ENCODE results near the gene GOLGA6L7. TPM values are rescaled to one million over a fixed set of nuclear protein-coding genes. Genes with fewer than 3 reads are reported as not detected.
"Not testable (repeated sequence)": the region's sequence is repeated elsewhere in the genome, so short reads cannot be mapped to it uniquely, and the experiment has no call there.

GOLGA6L7 gene
- total RNA-seq (2014; rRNA removed; shearing (Covaris generic)): not detected in 2 replicates
- not detected in 2 replicates for polyA plus RNA-seq (2016; fragmentation: Nextera tagmentation; extraction: Ambion mirVana)

- H3K27me3 ChIP-seq (replicated peaks; ENCODE audit: insufficient read depth); H3F3A ChIP-seq (ENCODE audit: insufficient read depth); H3K9me3 ChIP-seq (ENCODE audit: low read depth); in situ Hi-C loops (cut with MboI); H3K36me3 ChIP-seq (ENCODE audit: low read depth); H3K4me2 ChIP-seq (ENCODE audit: unreplicated experiment); H3K4me1 ChIP-seq (ENCODE audit: insufficient read depth); H3K9ac ChIP-seq; H3K9me2 ChIP-seq (ENCODE audit: insufficient read depth); H3K27ac ChIP-seq; H2AFZ ChIP-seq; H3K4me3 ChIP-seq; H3K79me2 ChIP-seq (ENCODE audit: insufficient read depth); H4K20me1 ChIP-seq (ENCODE audit: insufficient read depth): not testable (repeated sequence)
- peak; percentile 9 for DNase-seq
- WGBS, 2 experiments (ENCODE audit: low coverage in 1 of 2, low lambda C conversion rate in 2 of 2, missing lambda C conversion rate in 2 of 2): 59 to 62% methylated on average over 12 to 13 of the region's 13 CpGs
Measured at GRCh38 chr15:28848521-28848920, at the start of gene GOLGA6L7. GOLGA6L7 (minus strand) TSS chr15:28848644; CDS start chr15:28848549, 95 bp downstream.

GRCh38 chr15:28897861-28898585 lies 49.6 kb upstream of the GOLGA6L7 start:
- Histone ChIP-seq H3K4me2 (ENCODE audit: unreplicated experiment) (no peak overlapping the region), H3K4me3 (no peak overlapping the region), H3K27me3 (replicated peaks; ENCODE audit: insufficient read depth) (no peaks in the 10 kb centered on the region; the same call in 1 of the 2 replicates), H3K9me2 (ENCODE audit: insufficient read depth) (no peaks in the 10 kb centered on the region), H3K9ac (no peak overlapping the region), H3K79me2 (ENCODE audit: insufficient read depth) (no peaks in the 10 kb centered on the region), H3K9me3 (ENCODE audit: low read depth) (no peaks in the 10 kb centered on the region), H3K27ac (no peak overlapping the region), H2AFZ (no peak overlapping the region), H3K36me3 (ENCODE audit: low read depth) (no peaks in the 10 kb centered on the region), H4K20me1 (ENCODE audit: insufficient read depth) (no peaks in the 10 kb centered on the region), H3F3A (ENCODE audit: insufficient read depth) (no peaks in the 10 kb centered on the region), H3K4me1 (ENCODE audit: insufficient read depth) (no peaks in the 10 kb centered on the region)
- WGBS, 2 experiments (ENCODE audit: low coverage in 1 of 2, low lambda C conversion rate in 2 of 2, missing lambda C conversion rate in 2 of 2): 38 to 41% methylated on average over 13 of the region's 13 CpGs
- no peak for DNase-seq
- in situ Hi-C loops (cut with MboI): loop anchor here (10.0 kb wide), 1 partner anchor 57 kb away; no protein-coding TSS in a partner anchor
- no peak for TF ChIP-seq EZH2phosphoT487 (IDR thresholded peaks at IDR 0.05; ENCODE audit: insufficient read depth, low read depth)
- no peak for TF ChIP-seq EZH2 (IDR thresholded peaks at IDR 0.05; ENCODE audit: insufficient read depth, poor library complexity, severe bottlenecking)

- no peaks in the 10 kb centered on the region for H4K20me1 ChIP-seq (ENCODE audit: insufficient read depth)
- no peak overlapping the region for H3K9ac ChIP-seq
- H2AFZ ChIP-seq: no peak overlapping the region
- H3K9me3 ChIP-seq (ENCODE audit: low read depth): no peaks in the 10 kb centered on the region
- in situ Hi-C loops (cut with MboI): loop anchor here (10.0 kb wide), 1 partner anchor 58 kb away; no protein-coding TSS in a partner anchor
- H3K27ac ChIP-seq: no peak overlapping the region
- no peaks in the 10 kb centered on the region for H3F3A ChIP-seq (ENCODE audit: insufficient read depth)
- H3K4me3 ChIP-seq: no peak overlapping the region
- no peaks in the 10 kb centered on the region for H3K4me1 ChIP-seq (ENCODE audit: insufficient read depth)
- no peak for TF ChIP-seq EZH2phosphoT487 (IDR thresholded peaks at IDR 0.05; ENCODE audit: insufficient read depth, low read depth)
- WGBS, 2 experiments (ENCODE audit: low coverage in 1 of 2, low lambda C conversion rate in 2 of 2, missing lambda C conversion rate in 2 of 2): 34% methylated on average over 4 of the region's 4 CpGs
- no peaks in the 10 kb centered on the region for H3K36me3 ChIP-seq (ENCODE audit: low read depth)
- no peaks in the 10 kb centered on the region for H3K27me3 ChIP-seq (replicated peaks; ENCODE audit: insufficient read depth)
- peak; percentile 37 for DNase-seq
- H3K4me2 ChIP-seq (ENCODE audit: unreplicated experiment): no peak overlapping the region
- no peaks in the 10 kb centered on the region for H3K9me2 ChIP-seq (ENCODE audit: insufficient read depth)
- no peaks in the 10 kb centered on the region for H3K79me2 ChIP-seq (ENCODE audit: insufficient read depth)
Measured at GRCh38 chr15:28896951-28897350, 48.5 kb upstream of the GOLGA6L7 start.

- no peak overlapping the region for H3K4me2 ChIP-seq (ENCODE audit: unreplicated experiment)
- H3K36me3 ChIP-seq (ENCODE audit: low read depth): no peaks in the 10 kb centered on the region
- no peak for DNase-seq
- H3F3A ChIP-seq (ENCODE audit: insufficient read depth): no peaks in the 10 kb centered on the region
- no peaks in the 10 kb centered on the region for H3K79me2 ChIP-seq (ENCODE audit: insufficient read depth)
- H3K27ac ChIP-seq: no peak overlapping the region
- H2AFZ ChIP-seq: no peak overlapping the region
- H3K4me3 ChIP-seq: no peak overlapping the region
- 59 to 62% methylated on average over 6 of the region's 6 CpGs for WGBS, 2 experiments (ENCODE audit: low coverage in 1 of 2, low lambda C conversion rate in 2 of 2, missing lambda C conversion rate in 2 of 2)
- no peak overlapping the region for H3K9ac ChIP-seq
- no peaks in the 10 kb centered on the region for H3K4me1 ChIP-seq (ENCODE audit: insufficient read depth)
- TF ChIP-seq EZH2 (IDR thresholded peaks at IDR 0.05; ENCODE audit: insufficient read depth, poor library complexity, severe bottlenecking) (no peak), EZH2phosphoT487 (IDR thresholded peaks at IDR 0.05; ENCODE audit: insufficient read depth, low read depth) (no peak)
- no peaks in the 10 kb centered on the region for H3K9me2 ChIP-seq (ENCODE audit: insufficient read depth)
- in situ Hi-C loops (cut with MboI): loop anchor here (10.0 kb wide), 1 partner anchor 59 kb away; no protein-coding TSS in a partner anchor
- no peaks in the 10 kb centered on the region for H3K9me3 ChIP-seq (ENCODE audit: low read depth)
- H3K27me3 ChIP-seq (replicated peaks; ENCODE audit: insufficient read depth): no peaks in the 10 kb centered on the region
- no peaks in the 10 kb centered on the region for H4K20me1 ChIP-seq (ENCODE audit: insufficient read depth)
Measured at GRCh38 chr15:28895566-28895965, 47.1 kb upstream of the GOLGA6L7 start.

All from GM23248 (cell line).